HG03196 (cell line): Measurements from ENCODE around the gene UCN.
A peak's percentile ranks its signal among the peaks of the same experiment; 100 is the strongest.
"Not testable (repeated sequence)": the region's sequence is repeated elsewhere in the genome, so short reads cannot be mapped to it uniquely, and the experiment has no call there.

ENCODE experiments used
- ATAC-seq: cut with Tn5 transposase; IDR thresholded peaks from one replicate; pipeline ENCODE4 v1.9.1; 2021; ENCODE audit not compliant: unreplicated experiment

The UCN gene

GRCh38 chr2:27285481-27285880, 22.8 kb downstream of the UCN start:
- ATAC-seq, result no peak

- no peak for ATAC-seq
These were observed 23.2 kb downstream of the UCN start for GRCh38 chr2:27284996-27285395.

GRCh38 chr2:27282892-27283291, 25.4 kb downstream of the UCN start:
- ATAC-seq, result no peak

GRCh38 chr2:27281855-27282559, 26.2 kb downstream of the UCN start, which contains the start of gene TRIM54:
Gene TRIM54 (plus strand): TSS chr2:27282429. CDS start chr2:27282732, 303 bp downstream.
- no peak for ATAC-seq

GRCh38 chr2:27281442-27281841, 26.8 kb downstream of the UCN start:
- no peak for ATAC-seq

- ATAC-seq, result no peak
These were observed 27.4 kb downstream of the UCN start for GRCh38 chr2:27280826-27281225.

- ATAC-seq, result no peak
These were observed 30.2 kb downstream of the UCN start for GRCh38 chr2:27278010-27278409.

GRCh38 chr2:27275211-27276150, 32.8 kb downstream of the UCN start, which contains the start of gene DNAJC5G:
Gene DNAJC5G (plus strand): TSS chr2:27275433. CDS start chr2:27276729, 1,296 bp downstream.
- ATAC-seq, result no peak

GRCh38 chr2:27272537-27273522, 35.4 kb downstream of the UCN start:
- ATAC-seq, result not testable (repeated sequence)

GRCh38 chr2:27271631-27272340, 36.5 kb downstream of the UCN start:
- no peak for ATAC-seq

- no peak for ATAC-seq
These were observed 37.6 kb downstream of the UCN start for GRCh38 chr2:27270670-27271069.

- no peak for ATAC-seq
These were observed 38.1 kb downstream of the UCN start for GRCh38 chr2:27270131-27270530.

GRCh38 chr2:27268296-27268695, 39.9 kb downstream of the UCN start:
- not testable (repeated sequence) for ATAC-seq

- no peak for ATAC-seq
These were observed 42.7 kb downstream of the UCN start for GRCh38 chr2:27265536-27265870.

- ATAC-seq, result peak; percentile 60
These were observed 43.3 kb downstream of the UCN start for GRCh38 chr2:27264753-27265535.

- no peak for ATAC-seq
These were observed 43.9 kb downstream of the UCN start for GRCh38 chr2:27264253-27264752.

GRCh38 chr2:27263287-27264252, 44.7 kb downstream of the UCN start:
- no peak for ATAC-seq
